ENCODE results near the gene TMEM214.

TMEM214 gene

GRCh38 chr2:27010139-27010538 lies 22.6 kb upstream of the TMEM214 start:
- DNase-seq, result peak; percentile 69

- no peak for DNase-seq
Measured at GRCh38 chr2:27013738-27014137, 19.0 kb upstream of the TMEM214 start.

- DNase-seq, result no peak
Measured at GRCh38 chr2:27014771-27015433, 17.9 kb upstream of the TMEM214 start.

- peak; percentile 92 for DNase-seq
Measured at GRCh38 chr2:27016801-27017325, 15.9 kb upstream of the TMEM214 start.

- no peak for DNase-seq
Measured at GRCh38 chr2:27018142-27018541, 14.6 kb upstream of the TMEM214 start.

GRCh38 chr2:27019459-27019858 lies 13.3 kb upstream of the TMEM214 start:
- no peak for DNase-seq

- peak; percentile 96 for DNase-seq
Measured at GRCh38 chr2:27019931-27020855, 12.6 kb upstream of the TMEM214 start.

- no peak for DNase-seq
Measured at GRCh38 chr2:27021253-27022049, 11.3 kb upstream of the TMEM214 start.

- no peak for DNase-seq
Measured at GRCh38 chr2:27023740-27024139, 9.0 kb upstream of the TMEM214 start.

GRCh38 chr2:27024188-27024587 lies 8.6 kb upstream of the TMEM214 start:
- no peak for DNase-seq

- no peak for DNase-seq
Measured at GRCh38 chr2:27024812-27025211, 8.0 kb upstream of the TMEM214 start.

GRCh38 chr2:27025281-27025800 lies 7.4 kb upstream of the TMEM214 start:
- DNase-seq, result no peak

- DNase-seq, result no peak
Measured at GRCh38 chr2:27025861-27026851, 6.6 kb upstream of the TMEM214 start.

GRCh38 chr2:27027211-27027651 lies 5.5 kb upstream of the TMEM214 start:
- no peak for DNase-seq

- DNase-seq, result no peak
Measured at GRCh38 chr2:27029051-27029450, 3.7 kb upstream of the TMEM214 start.

- DNase-seq, result no peak
Measured at GRCh38 chr2:27033253-27033852, 588 bp downstream of the TMEM214 start.

- no peak for DNase-seq
Measured at GRCh38 chr2:27038012-27038411, 5.2 kb downstream of the TMEM214 start.

- no peak for DNase-seq
Measured at GRCh38 chr2:27038631-27039339, 6.0 kb downstream of the TMEM214 start.

GRCh38 chr2:27039426-27039825 lies 6.7 kb downstream of the TMEM214 start:
- no peak for DNase-seq

GRCh38 chr2:27039871-27040270 lies 7.1 kb downstream of the TMEM214 start:
- DNase-seq, result no peak
